ENCODE results near the gene IFNA16.
"Not testable (repeated sequence)": the region's sequence is repeated elsewhere in the genome, so short reads cannot be mapped to it uniquely, and the experiment has no call there.

DNA sequence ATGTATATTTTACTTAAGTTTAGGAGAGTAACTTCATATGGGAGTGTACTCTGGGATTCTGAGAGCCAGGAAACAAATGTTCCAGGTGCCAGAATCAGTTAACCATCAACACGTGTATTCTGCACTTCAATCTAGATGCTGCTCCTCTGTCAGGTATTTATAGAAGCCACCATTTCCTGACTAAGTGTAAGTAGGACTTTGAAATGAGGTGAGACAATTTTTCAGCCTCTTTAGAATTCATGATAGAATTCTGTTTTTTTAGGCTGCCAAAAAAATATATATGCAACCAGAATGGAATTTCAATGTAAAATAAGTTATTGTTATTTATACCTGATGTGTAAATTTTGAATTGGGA lies 19.2 kb upstream of the IFNA16 start:
- TF ChIP-seq, protein P1, sequence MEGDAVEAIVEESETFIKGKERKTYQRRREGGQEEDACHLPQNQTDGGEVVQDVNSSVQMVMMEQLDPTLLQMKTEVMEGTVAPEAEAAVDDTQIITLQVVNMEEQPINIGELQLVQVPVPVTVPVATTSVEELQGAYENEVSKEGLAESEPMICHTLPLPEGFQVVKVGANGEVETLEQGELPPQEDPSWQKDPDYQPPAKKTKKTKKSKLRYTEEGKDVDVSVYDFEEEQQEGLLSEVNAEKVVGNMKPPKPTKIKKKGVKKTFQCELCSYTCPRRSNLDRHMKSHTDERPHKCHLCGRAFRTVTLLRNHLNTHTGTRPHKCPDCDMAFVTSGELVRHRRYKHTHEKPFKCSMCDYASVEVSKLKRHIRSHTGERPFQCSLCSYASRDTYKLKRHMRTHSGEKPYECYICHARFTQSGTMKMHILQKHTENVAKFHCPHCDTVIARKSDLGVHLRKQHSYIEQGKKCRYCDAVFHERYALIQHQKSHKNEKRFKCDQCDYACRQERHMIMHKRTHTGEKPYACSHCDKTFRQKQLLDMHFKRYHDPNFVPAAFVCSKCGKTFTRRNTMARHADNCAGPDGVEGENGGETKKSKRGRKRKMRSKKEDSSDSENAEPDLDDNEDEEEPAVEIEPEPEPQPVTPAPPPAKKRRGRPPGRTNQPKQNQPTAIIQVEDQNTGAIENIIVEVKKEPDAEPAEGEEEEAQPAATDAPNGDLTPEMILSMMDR (conservative IDR thresholded peaks at IDR 0.05) = not testable (repeated sequence)
- not testable (repeated sequence) for TF ChIP-seq EZH2 (IDR thresholded peaks at IDR 0.05; ENCODE audit: low read depth)
